CD4-positive, alpha-beta T cell (primary cell): ENCODE measurements around the gene MUC21. TPM values are rescaled to one million over a fixed set of nuclear protein-coding genes. Genes with fewer than 3 reads are reported as not detected.

ENCODE experiments used
- ATAC-seq: fragments of 200-7000 bp; cut with Tn5 transposase; one replicate; pipeline ENCODE4 v1.10.0; 2022; ENCODE audit warnings: mild to moderate bottlenecking; ENCODE audit not compliant: poor library complexity
- CTCF ChIA-PET: fragments of 350-600 bp; sonication (Branson Sonifier 250); formaldehyde crosslinking; loops from one replicate; lab custom pipeline; 2021; ENCODE audit warnings: antibody characterized with exemption, inconsistent platforms; lab: Charles Lee
- POLR2A ChIA-PET: fragments of 350-600 bp; sonication (Branson Sonifier 250); formaldehyde crosslinking; loops from one replicate; lab custom pipeline; 2021; ENCODE audit warnings: antibody characterized with exemption, inconsistent platforms; lab: Charles Lee
- DNase-seq, 14 experiments: peaks; one replicate each; pipeline ENCODE4 v3.0.0-alpha.2; 2013 to 2020; ENCODE audit warnings: mixed read lengths in 2 of 14
- H3K27ac ChIP-seq, 2 donors: one replicate each; pipeline versions ENCODE4 v1.5.1 to v1.7.0; 2013; ENCODE audit warnings: low read length in 2 of 2, low read depth in 1 of 2, mild to moderate bottlenecking in 1 of 2
- H3K27me3 ChIP-seq, 2 experiments: 1 replicate in 1 of 2; 2 replicates in 1 of 2; pipeline versions ENCODE4 v1.6.1 to v1.7.0; 2013; ENCODE audit warnings: low read length in 2 of 2, control low read depth in 1 of 2, mild to moderate bottlenecking in 1 of 2, moderate library complexity in 1 of 2; ENCODE audit not compliant: insufficient read depth in 2 of 2, control insufficient read depth in 1 of 2
- H3K36me3 ChIP-seq: one replicate; pipeline ENCODE4 v1.6.1; 2013; ENCODE audit warnings: low read length, control low read depth; ENCODE audit not compliant: insufficient read depth
- H3K4me1 ChIP-seq: one replicate; pipeline ENCODE4 v1.6.1; 2013; ENCODE audit warnings: low read length, control low read depth; ENCODE audit not compliant: insufficient read depth
- H3K4me3 ChIP-seq: one replicate; pipeline ENCODE4 v1.5.1; 2013; ENCODE audit warnings: mild to moderate bottlenecking, low read length, moderate library complexity
- H3K9me3 ChIP-seq, 2 experiments: 1 replicate in 1 of 2; 2 replicates in 1 of 2; pipeline versions ENCODE4 v1.6.1 to v1.7.0; 2013; ENCODE audit warnings: low read length in 2 of 2, mild to moderate bottlenecking in 2 of 2, control low read depth in 1 of 2, moderate library complexity in 1 of 2; ENCODE audit not compliant: control insufficient read depth in 1 of 2, insufficient read depth in 1 of 2
- H3K27ac Mint-ChIP-seq: one replicate; pipeline ENCODE4 v1.8.0; 2020; ENCODE audit warnings: mixed read lengths
- H3K27me3 Mint-ChIP-seq: one replicate; pipeline ENCODE4 v1.8.0; 2021; ENCODE audit warnings: mixed read lengths
- H3K36me3 Mint-ChIP-seq: one replicate; pipeline ENCODE4 v1.8.0; 2021; ENCODE audit warnings: low read depth, mixed read lengths
- H3K4me1 Mint-ChIP-seq: one replicate; pipeline ENCODE4 v1.8.0; 2021; ENCODE audit warnings: low read depth, mixed read lengths
- H3K4me3 Mint-ChIP-seq: one replicate; pipeline ENCODE4 v1.8.0; 2020; ENCODE audit warnings: mild to moderate bottlenecking, mixed read lengths
- H3K9me3 Mint-ChIP-seq: one replicate; pipeline ENCODE4 v1.8.0; 2020; ENCODE audit warnings: mixed read lengths
- CTCF ChIP-seq: fragments of 200-600 bp; IDR thresholded peaks from one replicate; pipeline ENCODE4 v1.8.0; 2022; ENCODE audit warnings: antibody characterized with exemption, mild to moderate bottlenecking
- intact Hi-C, 2 experiments: fragments of 100-400 bp; cut with DNase I in 1 of 2; cut with micrococcal nuclease in 1 of 2; formaldehyde crosslinking; loops; one replicate each; pipeline versions ENCODE4 v1.15.1 to v1.9.0; 2023 to 2025; cut with DNase I, micrococcal nuclease
- total RNA-seq, 174 experiments: library from RNA in 2 of 174; stranded (reverse) in 2 of 174; gene quantifications; one replicate each; pipeline ENCODE4 v1.2.3 and lab custom pipeline; 2021 to 2026

MUC21 gene
- total RNA-seq, 2 experiments from 2014 or later: not detected

GRCh38 chr6:31031095-31031494 lies 47.6 kb downstream of the MUC21 start:
- intact Hi-C loops: no loop called here
- H3K4me3 Mint-ChIP-seq: no peak overlapping the region

GRCh38 chr6:31033075-31033474 lies 49.6 kb downstream of the MUC21 start:
- no peaks in the 10 kb centered on the region for H3K36me3 ChIP-seq
- ATAC-seq: no peak
- Mint-ChIP-seq H3K27me3 (peaks cover 11% of the 10 kb centered on the region), H3K9me3 (no peaks in the 10 kb centered on the region), H3K27ac (no peak overlapping the region), H3K4me1 (no peaks in the 10 kb centered on the region), H3K36me3 (no peaks in the 10 kb centered on the region), H3K4me3 (no peak overlapping the region)
- no peaks in the 10 kb centered on the region for H3K27me3 ChIP-seq
- no peak for DNase-seq
- H3K4me3 ChIP-seq: no peak overlapping the region
- H3K4me1 ChIP-seq: no peaks in the 10 kb centered on the region
- no peaks in the 10 kb centered on the region for H3K9me3 ChIP-seq
- ChIA-PET CTCF (no interaction called here), POLR2A (no interaction called here)
- no peak for TF ChIP-seq CTCF
- intact Hi-C loops: no loop called here
- no peak overlapping the region for H3K27ac ChIP-seq

More at GRCh38 chr6:31031095-31031494, 47.6 kb downstream of the MUC21 start:
- no peaks in the 10 kb centered on the region for H3K4me1 Mint-ChIP-seq
- Histone ChIP-seq H3K27ac (no peak overlapping the region), H3K36me3 (no peaks in the 10 kb centered on the region), H3K27me3 (no peaks in the 10 kb centered on the region), H3K9me3 (no peaks in the 10 kb centered on the region), H3K4me3 (no peak overlapping the region), H3K4me1 (no peaks in the 10 kb centered on the region)
- no peaks in the 10 kb centered on the region for H3K9me3 Mint-ChIP-seq
- H3K27me3 Mint-ChIP-seq: peaks cover 11% of the 10 kb centered on the region
- POLR2A ChIA-PET: no interaction called here
- CTCF ChIA-PET: no interaction called here
- H3K27ac Mint-ChIP-seq: no peak overlapping the region
- no peak for ATAC-seq
- TF ChIP-seq CTCF: no peak
- no peaks in the 10 kb centered on the region for H3K36me3 Mint-ChIP-seq
- DNase-seq: no peak

GRCh38 chr6:31035862-31036497 lies 52.5 kb downstream of the MUC21 start:
- H3K4me1 ChIP-seq: no peaks in the 10 kb centered on the region
- ChIA-PET CTCF (no interaction called here), POLR2A (no interaction called here)
- H3K27ac Mint-ChIP-seq: no peak overlapping the region
- no peak for DNase-seq
- H3K9me3 Mint-ChIP-seq: no peaks in the 10 kb centered on the region
- H3K9me3 ChIP-seq: no peaks in the 10 kb centered on the region
- H3K4me3 Mint-ChIP-seq: no peak overlapping the region
- no peak overlapping the region for H3K27ac ChIP-seq
- no peaks in the 10 kb centered on the region for H3K4me1 Mint-ChIP-seq
- no peaks in the 10 kb centered on the region for H3K36me3 ChIP-seq
- intact Hi-C loops: no loop called here
- TF ChIP-seq CTCF: no peak
- no peak overlapping the region for H3K4me3 ChIP-seq
- H3K36me3 Mint-ChIP-seq: no peaks in the 10 kb centered on the region
- no peaks in the 10 kb centered on the region for H3K27me3 ChIP-seq
- ATAC-seq: no peak
- peaks cover 17% of the 10 kb centered on the region for H3K27me3 Mint-ChIP-seq
